Skin of body (tissue), 3 donors: ENCODE data around the gene ODF2. TPM values are rescaled to one million over a fixed set of nuclear protein-coding genes. Genes with fewer than 3 reads are reported as not detected.

Experiments
- DNase-seq: peaks from one replicate; lab custom pipeline; 2025; lab: John Stamatoyannopoulos, UW
- small RNA-seq: library from RNA; depleted of rRNA; stranded (forward); fragments of <200 nt; gene quantifications from one replicate; pipeline ENCODE3, GENCODE V24; 2014; ENCODE audit warnings: low replicate concordance
- total RNA-seq: library from RNA; depleted of rRNA; stranded (reverse); fragments of >200 nt; gene quantifications from one replicate; pipeline ENCODE4 v1.2.3, GENCODE V29; 2014

The ODF2 gene
- total RNA-seq, 1 donor from 2014 or later: 23.0 TPM

DNA sequence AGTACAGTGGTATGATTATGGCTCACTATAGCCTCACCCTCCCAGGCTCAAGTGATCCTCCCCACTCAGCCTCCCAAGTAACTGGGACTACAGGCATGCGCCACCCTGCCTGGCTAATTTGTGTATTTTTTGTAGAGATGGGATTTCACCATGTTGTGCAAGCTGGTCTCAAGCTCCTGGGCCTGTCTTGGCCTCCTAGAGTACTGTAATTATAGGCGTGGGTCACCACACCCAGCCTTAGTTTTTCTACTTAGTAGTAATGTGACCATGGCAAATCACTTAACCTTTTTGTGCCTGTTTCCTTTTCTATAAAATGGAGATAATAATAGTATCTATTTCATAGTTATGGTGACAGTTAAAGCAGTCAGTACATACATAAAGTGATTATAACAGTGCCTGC, 70.9 kb downstream of the ODF2 start:
- DNase-seq: no peak

DNA sequence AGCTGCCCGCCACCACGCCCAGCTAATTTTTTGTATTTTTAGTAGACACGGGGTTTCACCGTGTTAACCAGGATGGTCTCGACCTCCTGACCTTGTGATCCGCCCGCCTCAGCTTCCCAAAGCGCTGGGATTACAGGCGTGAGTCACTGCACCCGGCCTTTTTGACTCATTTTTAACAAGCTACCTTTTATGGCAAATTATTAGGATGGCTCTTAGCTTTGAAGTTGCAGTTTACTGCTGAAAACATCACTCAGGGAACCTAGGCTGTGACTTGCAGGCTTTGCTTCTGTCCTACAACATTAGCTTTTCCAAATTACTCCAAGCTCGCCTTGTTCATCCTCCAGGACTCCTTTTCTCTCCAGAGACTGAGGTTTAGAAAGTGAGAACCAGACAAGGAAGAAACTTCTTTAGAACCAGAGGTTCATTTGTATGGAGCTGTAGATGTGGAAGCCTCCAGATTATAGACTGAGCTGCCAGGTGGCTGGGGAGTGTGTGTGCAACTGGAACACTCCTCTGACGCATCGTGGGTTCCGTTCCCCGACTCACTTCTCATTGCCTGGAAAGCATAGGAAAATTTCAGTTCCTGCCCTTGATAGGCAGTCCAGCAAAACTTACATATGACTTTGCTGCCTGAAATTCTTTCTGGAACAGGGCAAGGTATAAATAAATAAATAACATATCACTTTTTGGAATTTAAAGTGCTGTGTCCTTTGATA, 72.8 kb downstream of the ODF2 start:
- no peak for DNase-seq

DNA sequence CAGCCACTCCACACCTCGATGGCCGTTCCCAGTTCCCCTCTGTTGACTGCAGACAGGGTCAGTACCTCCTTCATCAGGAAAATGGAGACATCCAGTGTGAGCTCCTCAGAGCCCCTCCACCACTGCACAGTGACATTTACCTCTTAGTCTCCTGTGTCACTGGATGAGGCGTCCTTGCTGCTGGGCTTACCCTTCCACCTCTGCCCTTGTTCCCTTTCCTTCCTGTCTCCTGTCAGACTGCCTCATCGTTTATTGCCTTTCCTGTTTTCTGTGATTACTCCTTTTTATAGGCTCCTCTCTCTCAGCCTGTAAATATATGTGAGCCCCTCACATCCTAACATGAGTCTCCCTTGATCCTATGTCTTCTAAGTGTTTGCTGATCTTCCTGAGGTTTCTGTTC, 73.4 kb downstream of the ODF2 start:
- no peak for DNase-seq

DNA sequence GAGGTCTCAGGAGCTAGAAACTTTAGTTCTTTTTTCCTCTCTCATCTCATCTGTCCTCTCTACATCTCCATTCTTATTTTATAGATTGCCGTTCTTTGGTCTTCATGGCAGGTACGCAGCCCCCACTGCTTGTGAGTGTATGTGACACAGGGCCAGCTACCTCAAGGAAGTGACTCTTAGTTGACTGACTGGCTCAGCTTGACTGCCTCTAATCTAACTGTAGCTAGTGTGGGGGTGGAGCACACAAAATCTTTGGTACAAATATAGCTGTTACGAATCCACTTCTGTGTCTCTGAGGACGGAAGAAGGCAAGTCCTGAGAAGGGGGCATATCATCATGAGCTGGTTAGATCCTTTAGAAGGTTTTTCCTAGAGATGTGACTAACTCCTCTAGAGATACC, 76.8 kb downstream of the ODF2 start:
- no peak for DNase-seq

DNA sequence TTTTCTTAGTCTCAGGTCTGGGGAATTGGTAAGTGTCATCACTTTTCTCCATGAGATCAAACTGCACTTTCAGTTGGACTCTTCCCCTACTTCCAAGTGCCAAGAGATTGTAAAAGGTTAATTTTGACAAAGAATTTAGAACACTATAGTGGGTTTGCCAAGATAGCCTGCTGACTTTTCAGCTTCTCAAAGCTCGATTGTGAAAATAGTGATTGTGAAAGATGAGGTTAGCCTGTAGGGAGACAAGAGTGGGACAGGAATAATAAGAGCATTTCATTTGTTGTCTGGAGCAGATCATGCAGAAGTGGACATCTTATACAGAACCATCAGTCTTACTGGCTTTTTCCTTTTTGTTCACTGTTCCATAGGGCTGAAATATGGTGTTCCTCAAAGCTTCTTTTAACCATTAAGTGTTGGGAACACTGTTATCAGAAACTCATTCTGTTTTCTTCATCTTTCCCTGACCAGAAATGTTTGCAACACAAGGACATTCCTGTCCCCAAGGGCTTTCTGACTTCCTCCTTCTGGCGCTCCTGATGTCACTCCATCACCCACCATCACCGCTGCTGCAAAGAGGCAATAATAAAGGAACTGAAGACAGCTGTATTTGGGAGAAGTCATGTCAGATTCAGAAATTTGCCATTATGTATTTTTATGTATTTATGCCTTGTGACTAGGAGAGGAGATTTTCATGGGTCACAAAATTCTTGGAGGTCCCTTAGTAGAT, 85.0 kb downstream of the ODF2 start:
- no peak for DNase-seq

DNA sequence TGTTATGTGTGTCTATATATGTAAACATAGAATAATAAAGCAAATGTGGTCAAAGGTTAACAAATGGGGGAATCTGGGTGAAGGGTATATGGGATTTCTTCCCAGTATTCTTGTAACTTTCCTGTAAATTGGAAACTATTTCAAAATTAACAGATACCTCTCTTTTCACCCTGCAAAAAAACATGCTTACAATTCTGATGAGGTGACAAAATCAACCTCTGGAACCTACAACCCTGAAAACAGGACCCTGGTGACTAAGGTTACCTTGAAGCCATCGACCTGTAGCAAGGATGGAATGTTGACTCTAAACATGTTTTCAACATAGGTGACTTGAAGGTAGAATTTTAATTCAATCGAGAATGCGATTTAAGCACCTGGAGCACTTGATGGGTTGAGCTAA, 90.7 kb downstream of the ODF2 start:
- DNase-seq: no peak

DNA sequence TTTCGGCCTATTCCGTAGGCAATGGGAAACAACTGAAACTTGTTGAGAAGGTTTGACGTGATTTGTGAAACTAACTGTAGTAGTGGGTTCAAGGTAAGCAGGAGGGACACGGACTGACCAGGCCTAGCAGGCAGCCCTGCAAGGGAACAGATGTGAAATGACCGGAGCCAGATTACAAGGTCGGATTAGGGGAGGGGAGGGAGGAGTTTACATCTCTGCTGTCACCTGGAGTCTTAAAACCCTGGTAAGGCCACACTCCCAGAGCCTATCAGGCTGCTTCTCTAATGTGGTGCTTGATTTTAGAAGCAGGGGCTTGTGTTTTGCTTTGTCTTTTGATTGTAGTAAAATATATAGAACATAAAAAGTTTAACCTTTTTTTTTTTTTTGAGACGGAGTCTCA, 93.1 kb downstream of the ODF2 start:
- no peak for DNase-seq

DNA sequence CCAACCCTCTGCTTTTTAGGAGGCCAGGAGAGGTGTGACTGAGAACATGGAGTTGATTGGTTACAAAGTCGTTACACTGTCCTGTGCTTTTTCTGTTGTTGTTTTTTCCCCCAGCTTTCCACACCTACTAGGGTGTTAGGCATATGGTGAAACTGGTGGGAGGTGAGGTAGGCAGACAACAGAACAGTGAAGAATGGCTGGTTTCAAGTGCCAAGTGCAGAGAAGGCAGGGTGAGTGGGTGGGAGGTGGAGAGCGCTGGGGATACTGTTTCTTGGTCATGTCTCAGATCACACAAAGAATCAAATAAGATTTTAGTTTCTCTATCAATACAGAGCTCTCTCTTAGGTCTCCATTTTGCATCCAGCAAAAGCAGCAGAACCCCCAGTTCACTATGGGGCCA, 94.4 kb downstream of the ODF2 start:
- DNase-seq: no peak

Small RNAs within 50 kb of the gene (small RNA-seq; reads per million reads assigned to genes)
- not detected for gene RNU7-171P

Other genes with a start within 250 kb of the ODF2 start
- gene GOLGA2, start 180.0 kb upstream of the ODF2 start, total RNA-seq: 131 TPM
- 13.9 TPM for gene SWI5, start 179.7 kb upstream of the ODF2 start, total RNA-seq
- gene TRUB2, start 133.6 kb upstream of the ODF2 start, total RNA-seq: 12.8 TPM
- gene COQ4, start 133.2 kb upstream of the ODF2 start, total RNA-seq: 18.2 TPM
- gene SLC27A4, start 115.5 kb upstream of the ODF2 start, total RNA-seq: 17.7 TPM
- 18.9 TPM for gene URM1, start 84.6 kb upstream of the ODF2 start, total RNA-seq
- 54.4 TPM for gene CERCAM, start 35.1 kb upstream of the ODF2 start, total RNA-seq
- gene GLE1, start 48.7 kb downstream of the ODF2 start, total RNA-seq: 15.7 TPM
- 269 TPM for gene SPTAN1, start 96.6 kb downstream of the ODF2 start, total RNA-seq
- gene DYNC2I2, start 200.8 kb downstream of the ODF2 start, total RNA-seq: 21.1 TPM
- gene SET, start 233.2 kb downstream of the ODF2 start, total RNA-seq: 298 TPM
- gene PKN3, start 246.5 kb downstream of the ODF2 start, total RNA-seq: 2.0 TPM